Smooth muscle cell (in vitro differentiated cells): Measurements from ENCODE around the gene KTN1. TPM values are rescaled to one million over a fixed set of nuclear protein-coding genes. Genes with fewer than 3 reads are reported as not detected.

Experiments
- DNase-seq: peaks from one replicate; lab custom pipeline; 2025; ENCODE audit not compliant: unreplicated experiment; lab: John Stamatoyannopoulos, UW
- H2AFZ ChIP-seq: fragments of 200-600 bp; sonication (generic); 2 replicates; pipeline ENCODE4 v1.6.0; 2016; ENCODE audit warnings: antibody characterized with exemption, low read depth, mild to moderate bottlenecking
- H3F3A ChIP-seq: fragments of 200-600 bp; sonication (generic); 2 replicates; pipeline ENCODE4 v1.6.0; 2017; ENCODE audit warnings: antibody characterized with exemption, low read depth
- H3K27ac ChIP-seq: fragments of 200-600 bp; sonication (generic); 2 replicates; pipeline ENCODE4 v1.5.1; 2016; ENCODE audit warnings: low read depth, mild to moderate bottlenecking
- H3K27me3 ChIP-seq: fragments of 200-600 bp; sonication (generic); 2 replicates; pipeline ENCODE4 v1.6.1; 2016; ENCODE audit warnings: low read depth, mild to moderate bottlenecking
- H3K36me3 ChIP-seq: fragments of 200-600 bp; sonication (generic); 2 replicates; pipeline ENCODE4 v1.5.1; 2016; ENCODE audit warnings: low read depth
- H3K4me1 ChIP-seq: fragments of 200-600 bp; sonication (generic); 2 replicates; pipeline ENCODE4 v1.5.1; 2016; ENCODE audit warnings: low read depth
- H3K4me2 ChIP-seq: fragments of 200-600 bp; sonication (generic); 2 replicates; pipeline ENCODE4 v1.6.0; 2016; ENCODE audit warnings: mild to moderate bottlenecking
- H3K4me3 ChIP-seq: fragments of 200-600 bp; sonication (generic); 2 replicates; pipeline ENCODE4 v1.5.1; 2016; ENCODE audit warnings: mild to moderate bottlenecking
- H3K79me2 ChIP-seq: fragments of 200-600 bp; sonication (generic); 2 replicates; pipeline ENCODE4 v1.6.0; 2016; ENCODE audit warnings: low read depth, mild to moderate bottlenecking
- H3K9ac ChIP-seq: fragments of 200-600 bp; sonication (generic); 2 replicates; pipeline ENCODE4 v1.6.0; 2016; ENCODE audit warnings: low read depth
- H3K9me3 ChIP-seq: fragments of 200-600 bp; sonication (generic); replicated peaks from 2 replicates; pipeline ENCODE4 v1.5.1; 2016; ENCODE audit warnings: low read depth
- H4K20me1 ChIP-seq: fragments of 200-600 bp; sonication (generic); 2 replicates; pipeline ENCODE4 v1.6.0; 2016; ENCODE audit warnings: low read depth
- CTCF ChIP-seq: fragments of 200-600 bp; sonication (generic); IDR thresholded peaks from 2 replicates; pipeline ENCODE4 v1.5.1; 2017; ENCODE audit warnings: borderline replicate concordance, mild to moderate bottlenecking, antibody characterized with exemption; ENCODE audit not compliant: insufficient read depth, poor library complexity, severe bottlenecking
- WGBS: methylation state at CpG from one replicate; pipeline ENCODE4 v1.1.7; 2016; ENCODE audit warnings: low lambda C conversion rate; 5-methylcytosine and 5-hydroxymethylcytosine counted together
- polyA plus RNA-seq: library from polyadenylated mRNA; unstranded; fragments of >200 nt; fragmentation: Nextera tagmentation; extraction: Ambion mirVana; gene quantifications from 2 replicates; pipeline ENCODE4 v1.2.1, GENCODE V29; 2016
- total RNA-seq: library from RNA; depleted of rRNA; stranded (reverse); fragments of >200 nt; gene quantifications from 2 replicates; pipeline ENCODE4 v1.2.3, GENCODE V29; 2014

The KTN1 gene
- total and polyA plus RNA-seq, 2 experiments from 2014 or later: 84.8 to 119 TPM

- H3K9ac ChIP-seq: no peak overlapping the region
- no peaks in the 10 kb centered on the region for H3K9me3 ChIP-seq
- no peaks in the 10 kb centered on the region for H3K36me3 ChIP-seq
- H4K20me1 ChIP-seq: no peaks in the 10 kb centered on the region
- H2AFZ ChIP-seq: no peak overlapping the region
- no peak for DNase-seq
- H3K79me2 ChIP-seq: no peaks in the 10 kb centered on the region
- no peak overlapping the region for H3K4me3 ChIP-seq
- H3K27me3 ChIP-seq: no peaks in the 10 kb centered on the region
- 54% methylated on average over 2 of the region's 2 CpGs for WGBS
- H3K4me1 ChIP-seq: no peaks in the 10 kb centered on the region
- H3F3A ChIP-seq: peaks cover 5% of the 10 kb centered on the region
- no peak for TF ChIP-seq CTCF
- no peak overlapping the region for H3K4me2 ChIP-seq
- no peak overlapping the region for H3K27ac ChIP-seq
Measured at GRCh38 chr14:55539975-55540374, 40.0 kb upstream of the KTN1 start.

- Histone ChIP-seq H3K36me3 (no peaks in the 10 kb centered on the region), H3K4me1 (no peaks in the 10 kb centered on the region), H2AFZ (no peak overlapping the region), H3K27me3 (no peaks in the 10 kb centered on the region), H3K9ac (no peak overlapping the region), H3K9me3 (no peaks in the 10 kb centered on the region), H3K79me2 (no peaks in the 10 kb centered on the region), H3K27ac (peak overlapping the region; percentile 51), H3F3A (peaks cover 5% of the 10 kb centered on the region), H3K4me3 (no peak overlapping the region), H4K20me1 (no peaks in the 10 kb centered on the region), H3K4me2 (no peak overlapping the region)
- DNase-seq: no peak
- 74% methylated on average over 5 of the region's 5 CpGs for WGBS
- no peak for TF ChIP-seq CTCF
Measured at GRCh38 chr14:55540847-55541773, 38.9 kb upstream of the KTN1 start.

GRCh38 chr14:55545779-55546178 is 34.2 kb upstream of the KTN1 start:
- no peak overlapping the region for H2AFZ ChIP-seq
- no peaks in the 10 kb centered on the region for H3K36me3 ChIP-seq
- no peak overlapping the region for H3K27ac ChIP-seq
- no peaks in the 10 kb centered on the region for H3K9me3 ChIP-seq
- WGBS: 71% methylated on average over 1 of the region's 1 CpG
- no peaks in the 10 kb centered on the region for H3K27me3 ChIP-seq
- no peak overlapping the region for H3K9ac ChIP-seq
- H3K4me1 ChIP-seq: no peaks in the 10 kb centered on the region
- no peaks in the 10 kb centered on the region for H4K20me1 ChIP-seq
- H3K4me3 ChIP-seq: no peak overlapping the region
- DNase-seq: no peak
- H3K4me2 ChIP-seq: no peak overlapping the region
- TF ChIP-seq CTCF: no peak
- H3K79me2 ChIP-seq: no peaks in the 10 kb centered on the region
- H3F3A ChIP-seq: peaks cover 5% of the 10 kb centered on the region
